ENCODE results near the gene MCFD2. TPM values are rescaled to one million over a fixed set of nuclear protein-coding genes. Genes with fewer than 3 reads are reported as not detected.

Gene MCFD2
- total and polyA plus RNA-seq, 8 donors = 20.1 to 180 (median 101) TPM

- Histone ChIP-seq H3K4me1 (peaks cover 0 to 1% (median 0%) of the 10 kb centered on the region in 3 donors), H3K27ac (no peak overlapping the region), H3K36me3 (no peaks in the 10 kb centered on the region), H3K4me3 (no peak overlapping the region), H3K27me3 (no peaks in the 10 kb centered on the region), H3K9me3 (no peaks in the 10 kb centered on the region)
- WGBS, 2 donors = 94 to 99% methylated on average over 6 of the region's 6 CpGs
- DNase-seq (no peak), FAIRE-seq (no peak), ATAC-seq (no peak)
- TF ChIP-seq, protein P1, sequence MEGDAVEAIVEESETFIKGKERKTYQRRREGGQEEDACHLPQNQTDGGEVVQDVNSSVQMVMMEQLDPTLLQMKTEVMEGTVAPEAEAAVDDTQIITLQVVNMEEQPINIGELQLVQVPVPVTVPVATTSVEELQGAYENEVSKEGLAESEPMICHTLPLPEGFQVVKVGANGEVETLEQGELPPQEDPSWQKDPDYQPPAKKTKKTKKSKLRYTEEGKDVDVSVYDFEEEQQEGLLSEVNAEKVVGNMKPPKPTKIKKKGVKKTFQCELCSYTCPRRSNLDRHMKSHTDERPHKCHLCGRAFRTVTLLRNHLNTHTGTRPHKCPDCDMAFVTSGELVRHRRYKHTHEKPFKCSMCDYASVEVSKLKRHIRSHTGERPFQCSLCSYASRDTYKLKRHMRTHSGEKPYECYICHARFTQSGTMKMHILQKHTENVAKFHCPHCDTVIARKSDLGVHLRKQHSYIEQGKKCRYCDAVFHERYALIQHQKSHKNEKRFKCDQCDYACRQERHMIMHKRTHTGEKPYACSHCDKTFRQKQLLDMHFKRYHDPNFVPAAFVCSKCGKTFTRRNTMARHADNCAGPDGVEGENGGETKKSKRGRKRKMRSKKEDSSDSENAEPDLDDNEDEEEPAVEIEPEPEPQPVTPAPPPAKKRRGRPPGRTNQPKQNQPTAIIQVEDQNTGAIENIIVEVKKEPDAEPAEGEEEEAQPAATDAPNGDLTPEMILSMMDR (IDR thresholded peaks at IDR 0.05) = no peak
- intact Hi-C loops (cut with DNase I) = loop anchor here in 1 of 3 donors (5.0 kb wide), 1 partner anchor 60 kb away; no protein-coding TSS in a partner anchor
Observed at GRCh38 chr2:46871976-46872381, 43.6 kb downstream of the MCFD2 start.

DNA sequence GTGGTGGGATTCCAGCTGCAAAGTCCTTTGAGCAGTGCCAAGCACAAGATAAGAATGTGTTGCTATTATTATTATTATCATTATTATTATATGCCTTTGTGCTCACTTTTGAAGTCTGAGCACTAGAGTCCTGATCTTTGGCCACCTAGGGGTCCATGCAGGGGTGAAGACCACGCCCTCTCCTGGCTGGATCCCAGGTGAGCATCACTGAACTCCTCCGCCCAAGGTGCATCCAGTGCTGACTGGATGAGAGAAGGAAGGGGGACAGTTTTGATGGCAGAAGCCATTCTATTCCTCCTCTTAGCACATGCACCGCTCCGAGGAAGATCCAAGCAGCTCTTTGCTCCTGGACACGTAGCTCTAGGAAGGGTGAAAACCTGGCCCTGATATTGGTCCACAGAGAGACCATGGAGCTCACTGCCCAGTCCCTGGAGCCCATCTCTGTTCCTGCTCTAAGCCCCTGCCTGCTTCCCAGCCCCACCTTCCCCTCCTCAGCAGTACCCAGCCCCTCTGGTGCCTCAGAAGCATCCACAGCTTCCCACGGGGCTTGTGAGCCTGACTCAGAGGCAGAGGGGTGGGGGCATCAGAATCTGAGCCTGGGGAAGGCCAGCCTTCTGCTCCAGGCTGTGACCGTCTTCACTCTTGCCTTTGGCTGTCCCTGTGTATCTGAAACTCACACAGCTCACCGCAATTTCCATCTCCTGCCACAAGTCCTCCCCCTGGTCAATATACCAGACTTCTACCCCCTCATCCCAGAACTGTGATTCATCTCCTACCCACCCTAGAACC, 45.4 kb downstream of the MCFD2 start:
- Histone ChIP-seq H3K9me3 (no peaks in the 10 kb centered on the region), H3K4me1 (peaks cover 0 to 5% (median 5%) of the 10 kb centered on the region in 3 donors), H3K27me3 (no peaks in the 10 kb centered on the region), H3K4me3 (no peak overlapping the region), H3K36me3 (no peaks in the 10 kb centered on the region), H3K27ac (no peak overlapping the region)
- ATAC-seq (no peak), FAIRE-seq (no peak), DNase-seq (no peak)
- intact Hi-C loops (cut with DNase I) = loop anchor here in 1 of 3 donors (5.0 kb wide), 1 partner anchor 58 kb away; no protein-coding TSS in a partner anchor
- 79 to 84% methylated on average over 8 of the region's 8 CpGs for WGBS, 2 donors
- TF ChIP-seq, protein P1 (IDR thresholded peaks at IDR 0.05) = no peak

GRCh38 chr2:46869621-46870020, 46.0 kb downstream of the MCFD2 start:
- Histone ChIP-seq H3K4me1 (peaks cover 0 to 5% (median 5%) of the 10 kb centered on the region in 3 donors), H3K9me3 (no peaks in the 10 kb centered on the region), H3K27ac (no peak overlapping the region), H3K36me3 (no peaks in the 10 kb centered on the region), H3K27me3 (no peaks in the 10 kb centered on the region), H3K4me3 (no peak overlapping the region)
- TF ChIP-seq, protein P1 (IDR thresholded peaks at IDR 0.05) = no peak
- intact Hi-C loops (cut with DNase I) = loop anchor here in 1 of 3 donors (5.0 kb wide), 1 partner anchor 57 kb away; no protein-coding TSS in a partner anchor
- ATAC-seq = no peak
- WGBS, 2 donors = 79 to 85% methylated on average over 3 of the region's 3 CpGs
- no peak for FAIRE-seq
- no peak for DNase-seq

- Histone ChIP-seq H3K27me3 (no peaks in the 10 kb centered on the region), H3K27ac (peak overlapping the region; percentile 22 to 73 (median 44)), H3K9me3 (no peaks in the 10 kb centered on the region), H3K4me3 (no peak overlapping the region), H3K4me1 (peaks cover 0 to 5% (median 5%) of the 10 kb centered on the region in 3 donors), H3K36me3 (no peaks in the 10 kb centered on the region)
- TF ChIP-seq, protein P1 (IDR thresholded peaks at IDR 0.05) = no peak
- FAIRE-seq (no peak), DNase-seq (peak in 4 of 6 donors; percentile 58 to 71 (median 68)), ATAC-seq (peak; percentile 84 to 93 (median 90))
- intact Hi-C loops (cut with DNase I) = no loop called here
- WGBS, 2 donors = 27 to 31% methylated on average over 11 of the region's 11 CpGs
Observed at GRCh38 chr2:46866770-46867246, 48.8 kb downstream of the MCFD2 start.

Data from pancreas (tissue), 10 donors.